Activated gamma-delta T cell treated with Interleukin-2 at 50 U/mL for 16 hours (primary cell): ENCODE results near the gene ZBTB7C.

Source experiments
- DNase-seq: peaks from one replicate; pipeline ENCODE4 v3.0.0-alpha.2; 2020

Gene ZBTB7C

GRCh38 chr18:48206887-48207286 lies 202.3 kb downstream of the ZBTB7C start:
- DNase-seq: no peak

GRCh38 chr18:48203961-48204666 lies 205.1 kb downstream of the ZBTB7C start:
- DNase-seq: no peak

- DNase-seq: no peak
Observed at GRCh38 chr18:48203288-48203945, 205.8 kb downstream of the ZBTB7C start.

- DNase-seq: no peak
Observed at GRCh38 chr18:48202350-48203260, 206.6 kb downstream of the ZBTB7C start.

- no peak for DNase-seq
Observed at GRCh38 chr18:48202006-48202348, 207.2 kb downstream of the ZBTB7C start.

DNA sequence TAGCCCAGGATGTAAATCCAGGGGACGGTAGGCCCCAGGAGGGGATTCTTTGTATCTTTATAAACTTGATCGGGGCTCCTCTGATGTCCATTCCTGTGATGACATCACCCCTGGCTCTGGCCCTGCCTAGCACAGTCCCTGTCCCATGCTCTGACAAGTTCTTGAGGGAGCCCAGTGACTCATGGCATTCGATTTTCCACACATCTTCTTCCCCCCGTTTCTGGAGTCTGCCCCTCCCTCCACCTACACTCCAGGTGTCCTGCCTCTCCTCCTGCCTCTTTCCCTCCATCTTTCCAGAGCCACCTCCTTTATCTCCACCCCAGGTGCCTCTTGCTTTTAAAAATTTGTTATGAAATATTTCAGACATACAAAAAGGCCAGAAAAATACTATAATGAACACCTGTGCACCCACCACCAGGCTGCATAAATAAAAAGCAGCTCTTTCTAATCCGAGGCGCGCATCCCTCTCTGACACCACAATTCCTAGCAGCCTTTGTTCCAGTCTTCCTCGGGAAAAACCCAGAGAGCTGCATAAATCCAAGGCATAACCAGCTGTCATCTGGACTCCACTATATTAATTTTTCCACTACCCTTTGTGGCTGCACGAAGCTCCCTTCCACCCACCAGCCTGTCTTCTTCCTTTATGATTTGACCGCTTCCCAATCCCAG lies 207.7 kb downstream of the ZBTB7C start:
- no peak for DNase-seq

DNA sequence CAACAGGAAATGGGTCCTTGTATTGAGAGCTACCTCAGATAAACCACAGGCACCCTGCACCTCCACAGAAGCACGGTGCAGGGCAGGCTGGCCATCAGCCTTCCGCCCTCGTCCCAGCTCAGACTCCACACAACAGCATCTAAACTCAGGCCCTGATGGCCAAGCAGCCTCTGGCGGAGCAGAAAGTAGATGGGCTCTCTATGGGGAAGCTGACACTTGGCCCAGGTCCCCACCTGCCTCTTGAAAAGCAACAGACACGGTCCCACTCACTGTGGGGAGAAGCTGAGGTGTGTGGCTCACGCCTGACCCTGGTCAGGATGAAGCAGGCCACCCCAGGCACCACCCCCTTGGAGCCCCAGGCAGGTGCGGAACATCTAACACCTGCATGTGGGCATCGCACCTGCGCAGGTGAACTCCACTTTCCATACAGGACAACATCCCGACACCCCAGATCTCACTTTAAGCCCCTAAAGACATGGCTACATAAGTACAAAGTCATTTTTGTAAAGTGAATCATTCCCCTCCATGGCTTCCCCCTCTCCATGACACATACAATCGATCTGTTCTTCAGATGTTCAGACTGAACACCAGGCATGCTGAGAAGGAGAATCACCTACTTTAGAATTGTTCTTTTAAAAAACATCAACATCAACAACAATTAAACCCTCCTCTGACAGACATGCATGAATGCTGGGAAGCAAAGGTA lies 208.4 kb downstream of the ZBTB7C start:
- no peak for DNase-seq

DNA sequence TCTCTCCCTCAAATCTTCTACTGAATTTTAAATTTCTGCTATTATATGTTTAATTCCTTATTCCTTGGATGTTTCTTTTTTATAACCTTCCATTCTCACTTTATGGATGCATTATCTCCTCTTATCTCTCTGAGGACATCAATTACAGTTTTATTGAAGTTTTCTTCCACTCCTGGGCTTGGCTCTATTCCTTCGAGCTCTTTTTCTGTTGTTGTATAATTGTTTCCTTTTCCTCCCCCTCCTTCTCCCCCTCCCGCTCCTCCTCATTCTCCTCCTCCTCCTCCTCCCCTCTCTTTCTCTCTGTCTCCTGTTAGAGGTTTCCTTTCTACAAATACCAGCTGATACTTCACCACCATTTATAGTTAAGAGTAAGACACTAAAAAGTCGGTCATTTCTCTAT lies 209.8 kb downstream of the ZBTB7C start:
- DNase-seq: no peak

DNA sequence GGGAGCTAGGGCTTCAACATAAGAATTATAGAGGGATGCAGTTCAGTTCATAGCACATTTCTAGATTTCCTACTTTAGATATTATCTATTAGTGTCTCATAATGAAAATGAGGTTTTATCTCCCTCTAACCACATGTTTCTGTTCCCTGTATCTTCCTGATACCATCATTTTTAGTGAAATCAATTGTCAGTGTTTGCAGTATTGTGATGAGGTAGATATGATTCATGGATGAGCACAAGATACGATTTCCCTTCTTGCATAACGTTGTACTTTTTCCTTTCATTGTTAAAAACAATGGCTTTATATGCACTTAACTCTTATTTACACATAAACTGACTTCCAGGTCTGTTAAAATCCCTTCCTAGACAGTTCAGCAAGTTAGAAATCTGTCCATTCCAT lies 211.4 kb downstream of the ZBTB7C start:
- no peak for DNase-seq

- no peak for DNase-seq
Observed at GRCh38 chr18:48195787-48196186, 213.4 kb downstream of the ZBTB7C start.

DNA sequence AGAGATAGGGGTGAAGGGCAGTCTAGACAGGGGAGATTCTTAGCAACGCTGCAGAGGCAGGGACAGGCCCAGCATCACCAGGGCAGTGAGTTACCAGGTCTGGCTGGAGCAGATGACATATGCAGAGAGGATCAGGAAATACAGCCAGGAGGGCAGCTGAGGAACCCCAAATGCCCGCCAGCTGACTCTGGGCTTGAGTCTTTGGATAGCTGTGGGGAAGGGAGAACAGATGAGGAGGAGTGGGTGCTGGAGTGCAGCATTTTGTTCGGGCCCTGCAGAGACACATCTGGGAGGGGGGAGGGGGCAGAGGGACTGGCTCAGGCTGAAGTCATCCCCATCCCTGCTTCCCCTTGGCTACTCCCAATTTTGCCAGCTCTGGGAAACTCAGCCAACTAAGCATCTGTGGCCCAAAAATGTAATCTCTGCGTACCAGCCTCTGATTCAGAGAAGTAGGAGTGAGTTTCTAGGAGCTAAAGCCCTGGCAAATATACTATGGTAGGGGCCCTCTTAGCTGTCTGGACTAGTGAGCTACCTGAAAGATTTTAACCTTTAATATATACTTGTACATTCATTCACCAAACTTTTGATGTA lies 214.5 kb downstream of the ZBTB7C start:
- DNase-seq: no peak

DNA sequence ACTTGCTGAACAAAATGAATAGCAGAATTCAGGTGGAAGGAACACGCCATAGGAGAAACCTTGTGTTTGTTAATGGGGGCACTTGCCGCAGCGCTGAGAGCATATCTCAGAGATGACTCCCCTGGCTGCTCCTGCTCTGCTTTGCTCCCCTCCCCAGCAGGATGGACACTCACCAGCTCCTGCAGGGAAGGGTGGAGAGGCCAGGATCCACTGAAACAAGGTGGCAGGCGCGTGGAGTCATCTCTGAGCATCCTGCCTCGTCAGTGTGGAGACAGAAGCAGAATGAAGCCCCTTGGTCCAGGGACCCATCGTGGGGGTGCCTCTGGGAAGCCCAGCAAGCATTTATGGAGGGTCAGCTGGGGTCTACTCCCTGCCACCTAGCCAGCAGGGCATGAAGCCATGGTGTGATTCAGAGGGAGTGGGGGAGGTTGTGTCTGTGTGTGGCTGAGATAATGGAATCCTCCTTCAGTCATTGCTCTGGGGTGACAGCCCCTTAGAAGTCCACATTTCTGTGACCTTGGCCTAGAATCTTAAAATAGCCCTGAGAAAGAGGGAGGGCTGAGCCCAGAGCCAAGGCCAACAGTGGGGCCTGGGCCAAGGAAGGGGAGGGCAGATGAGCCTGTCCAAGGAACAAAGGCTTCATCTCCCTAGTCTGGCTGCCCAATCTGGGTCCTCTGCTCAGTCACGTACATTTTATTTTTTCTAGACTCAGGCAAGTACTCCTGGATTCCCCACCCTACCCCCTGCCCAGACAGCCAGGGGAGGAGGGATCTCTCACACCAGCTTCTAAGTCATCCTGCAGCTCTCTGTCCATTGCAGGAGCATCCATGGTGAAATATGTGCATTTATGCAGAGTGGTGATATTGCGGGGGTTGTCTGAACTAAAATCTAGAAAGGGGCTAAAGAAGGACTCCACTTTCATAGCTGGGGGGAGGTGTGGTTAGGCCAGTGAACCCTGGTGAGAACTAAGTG lies 215.4 kb downstream of the ZBTB7C start:
- no peak for DNase-seq

DNA sequence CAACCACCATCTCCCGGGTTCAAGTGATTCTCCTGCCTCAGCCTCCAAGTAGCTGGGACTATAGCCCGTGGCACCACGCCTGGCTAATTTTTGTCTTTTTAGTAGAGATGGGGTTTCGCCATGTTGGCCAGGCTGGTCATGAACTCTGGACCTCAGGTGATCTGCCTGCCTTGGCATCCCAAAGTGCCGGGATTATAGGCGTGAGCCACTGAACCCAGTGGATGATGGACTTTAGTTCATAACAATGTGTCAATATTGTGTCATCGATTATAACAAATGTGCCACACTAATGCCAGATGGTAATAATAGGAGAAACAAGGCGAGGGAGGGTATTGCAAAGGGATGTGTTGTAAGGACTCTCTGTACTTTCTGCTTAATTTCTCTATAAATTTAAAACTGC lies 216.6 kb downstream of the ZBTB7C start:
- DNase-seq: no peak

GRCh38 chr18:48191494-48191893 lies 217.7 kb downstream of the ZBTB7C start:
- no peak for DNase-seq

DNA sequence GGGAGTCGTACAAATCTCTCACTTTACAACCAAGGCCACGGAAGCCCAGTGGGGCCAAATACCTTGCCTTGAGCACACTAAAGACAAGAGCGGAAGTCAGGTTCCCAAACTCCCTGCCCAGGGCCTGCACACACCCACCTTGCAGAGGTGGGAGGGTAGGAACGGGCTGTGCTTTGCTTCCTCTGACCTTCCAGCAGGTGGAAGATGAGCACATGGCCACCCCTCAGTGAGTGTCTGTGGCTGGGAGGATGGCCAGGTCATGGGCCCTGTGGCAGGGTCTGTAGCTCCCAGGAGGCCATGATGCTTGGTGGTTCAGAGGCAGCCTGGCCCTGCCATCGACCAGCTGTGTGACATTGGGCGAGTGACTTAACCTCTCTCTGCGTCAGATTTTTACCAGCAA lies 218.2 kb downstream of the ZBTB7C start:
- no peak for DNase-seq

DNA sequence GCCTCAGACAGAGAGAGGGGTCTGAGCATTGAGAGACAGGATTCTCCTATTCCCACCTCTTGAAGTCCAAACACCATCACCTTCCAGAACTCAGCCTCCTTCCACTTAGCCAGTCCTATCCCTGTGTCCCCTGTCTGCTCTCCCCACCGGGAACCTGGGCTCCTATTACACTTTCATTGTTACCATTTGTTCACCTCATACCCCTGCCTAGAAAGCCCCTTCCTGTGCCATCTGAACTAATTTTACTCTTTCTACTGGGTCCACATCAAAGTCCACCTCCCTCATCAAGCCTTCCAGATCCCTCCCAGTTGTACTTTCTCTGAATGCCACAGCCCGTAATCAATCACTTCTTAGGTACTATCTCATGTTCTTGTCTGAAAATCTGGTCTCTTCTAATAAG lies 220.6 kb downstream of the ZBTB7C start:
- DNase-seq: no peak

- DNase-seq: no peak
Observed at GRCh38 chr18:48186861-48187260, 222.3 kb downstream of the ZBTB7C start.

DNA sequence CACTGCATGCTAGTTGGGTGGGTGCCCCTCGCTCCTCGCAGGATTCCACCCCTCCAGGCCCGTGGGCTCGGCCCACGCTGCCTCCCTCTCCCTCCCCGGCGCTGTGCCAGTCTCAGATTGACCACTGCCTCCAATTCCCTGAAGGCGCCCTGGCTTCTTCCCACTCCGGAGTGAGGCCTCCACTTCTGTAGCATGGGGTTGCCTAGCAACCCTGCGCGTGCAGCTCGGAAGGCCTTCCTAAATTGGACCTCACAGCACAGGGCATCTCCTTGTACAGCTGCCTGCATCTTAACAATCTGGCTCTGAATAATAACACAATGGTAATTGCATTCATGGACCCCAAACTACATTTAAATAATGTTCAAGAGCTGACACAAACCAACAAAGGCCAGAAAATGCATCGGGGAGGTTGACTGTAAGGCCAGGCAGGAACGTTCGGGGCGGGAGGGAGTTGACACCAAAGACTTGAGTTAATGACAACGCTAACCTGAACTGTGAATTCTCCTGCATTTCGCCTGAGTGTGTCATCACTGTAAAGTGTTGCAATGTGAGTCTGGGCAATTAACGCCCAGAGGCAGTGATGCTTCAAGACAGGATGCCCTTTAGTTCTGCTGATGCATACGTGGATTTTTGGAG lies 222.9 kb downstream of the ZBTB7C start:
- DNase-seq: no peak

DNA sequence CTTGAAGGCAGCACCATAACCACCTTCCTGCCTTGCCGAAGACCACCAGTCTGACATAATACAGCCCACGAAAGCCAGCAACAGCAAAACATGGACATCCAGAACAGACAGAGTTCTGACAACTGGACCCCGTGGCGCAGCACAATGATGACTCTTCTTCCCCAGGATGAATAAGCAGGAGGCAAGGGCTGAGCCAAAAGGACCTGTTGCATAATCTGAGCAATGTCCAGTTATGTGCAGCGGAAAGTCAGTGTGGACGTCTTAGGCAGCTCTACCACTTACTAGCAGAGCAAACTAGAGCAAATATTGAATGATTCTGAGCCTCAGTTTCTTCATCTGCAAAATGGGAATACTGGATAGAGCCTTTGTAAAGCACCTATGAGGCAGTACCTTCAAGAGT lies 225.1 kb downstream of the ZBTB7C start:
- DNase-seq: no peak

GRCh38 chr18:48183613-48184012 lies 225.6 kb downstream of the ZBTB7C start:
- DNase-seq: no peak

- DNase-seq: no peak
Observed at GRCh38 chr18:48182779-48183178, 226.4 kb downstream of the ZBTB7C start.
